PFSK-1 (cell line): ENCODE results near the gene VTA1.

Source experiments
- FOXP2 ChIP-seq: optimal IDR thresholded peaks from 2 replicates; pipeline ENCODE3; 2011; ENCODE audit warnings: borderline replicate concordance, control low read depth, inconsistent platforms; ENCODE audit not compliant: insufficient read depth; ENCODE audit errors: extremely low read length, extremely low read depth
- POLR2AphosphoS5 ChIP-seq: IDR thresholded peaks from 2 replicates; pipeline ENCODE4 v1.6.1; 2012; ENCODE audit warnings: low read depth, mild to moderate bottlenecking, control low read depth, low read length, moderate library complexity
- SIN3A ChIP-seq: IDR thresholded peaks from 2 replicates; pipeline ENCODE4 v1.6.1; 2012; ENCODE audit warnings: mild to moderate bottlenecking, low read length, moderate library complexity, borderline replicate concordance; ENCODE audit not compliant: insufficient read depth
- TAF1 ChIP-seq: IDR thresholded peaks from 2 replicates; pipeline ENCODE4 v1.6.1; 2012; ENCODE audit warnings: low read length, control low read depth, borderline replicate concordance; ENCODE audit not compliant: insufficient read depth
- TF ChIP-seq, protein P1 (sequence below), 2 experiments: IDR thresholded peaks; 2 replicates each; pipeline versions ENCODE4 v1.6.1 to v1.8.0; 2011 to 2012; ENCODE audit warnings: low read depth in 2 of 2, low read length in 2 of 2, control low read depth in 1 of 2, inconsistent platforms in 1 of 2, mild to moderate bottlenecking in 1 of 2, moderate library complexity in 1 of 2; ENCODE audit not compliant: insufficient read depth in 1 of 2

The VTA1 gene

DNA sequence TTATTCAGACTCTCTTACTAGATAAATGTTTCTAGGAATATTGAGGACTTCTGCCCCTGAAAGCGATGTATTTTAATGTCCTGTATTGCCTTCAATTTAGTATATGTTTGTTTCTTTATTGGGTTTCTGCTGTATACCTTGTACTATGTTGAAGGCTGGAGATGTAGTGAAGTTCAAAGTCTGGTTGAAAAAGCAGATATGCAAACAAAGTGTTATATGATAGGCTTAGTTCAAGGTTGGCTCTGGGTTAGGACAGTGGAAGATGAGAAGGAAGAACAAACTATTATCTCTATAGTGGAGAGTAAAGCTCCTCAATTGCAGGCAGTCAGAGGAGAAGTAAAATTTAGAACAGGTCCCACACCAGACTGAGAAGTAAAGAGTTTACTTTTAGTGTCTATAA, 118.4 kb downstream of the VTA1 start:
- TF ChIP-seq FOXP2 (no peak), SIN3A (no peak)

GRCh38 chr6:142266060-142266459, 119.0 kb downstream of the VTA1 start:
- TF ChIP-seq POLR2AphosphoS5 (no peak), FOXP2 (no peak), SIN3A (no peak), TAF1 (no peak)
- TF ChIP-seq, protein P1, sequence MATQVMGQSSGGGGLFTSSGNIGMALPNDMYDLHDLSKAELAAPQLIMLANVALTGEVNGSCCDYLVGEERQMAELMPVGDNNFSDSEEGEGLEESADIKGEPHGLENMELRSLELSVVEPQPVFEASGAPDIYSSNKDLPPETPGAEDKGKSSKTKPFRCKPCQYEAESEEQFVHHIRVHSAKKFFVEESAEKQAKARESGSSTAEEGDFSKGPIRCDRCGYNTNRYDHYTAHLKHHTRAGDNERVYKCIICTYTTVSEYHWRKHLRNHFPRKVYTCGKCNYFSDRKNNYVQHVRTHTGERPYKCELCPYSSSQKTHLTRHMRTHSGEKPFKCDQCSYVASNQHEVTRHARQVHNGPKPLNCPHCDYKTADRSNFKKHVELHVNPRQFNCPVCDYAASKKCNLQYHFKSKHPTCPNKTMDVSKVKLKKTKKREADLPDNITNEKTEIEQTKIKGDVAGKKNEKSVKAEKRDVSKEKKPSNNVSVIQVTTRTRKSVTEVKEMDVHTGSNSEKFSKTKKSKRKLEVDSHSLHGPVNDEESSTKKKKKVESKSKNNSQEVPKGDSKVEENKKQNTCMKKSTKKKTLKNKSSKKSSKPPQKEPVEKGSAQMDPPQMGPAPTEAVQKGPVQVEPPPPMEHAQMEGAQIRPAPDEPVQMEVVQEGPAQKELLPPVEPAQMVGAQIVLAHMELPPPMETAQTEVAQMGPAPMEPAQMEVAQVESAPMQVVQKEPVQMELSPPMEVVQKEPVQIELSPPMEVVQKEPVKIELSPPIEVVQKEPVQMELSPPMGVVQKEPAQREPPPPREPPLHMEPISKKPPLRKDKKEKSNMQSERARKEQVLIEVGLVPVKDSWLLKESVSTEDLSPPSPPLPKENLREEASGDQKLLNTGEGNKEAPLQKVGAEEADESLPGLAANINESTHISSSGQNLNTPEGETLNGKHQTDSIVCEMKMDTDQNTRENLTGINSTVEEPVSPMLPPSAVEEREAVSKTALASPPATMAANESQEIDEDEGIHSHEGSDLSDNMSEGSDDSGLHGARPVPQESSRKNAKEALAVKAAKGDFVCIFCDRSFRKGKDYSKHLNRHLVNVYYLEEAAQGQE (IDR thresholded peaks at IDR 0.05; ENCODE audit: insufficient read depth in 1 of 2, low read depth in 2 of 2, low read length in 2 of 2), result no peak

DNA sequence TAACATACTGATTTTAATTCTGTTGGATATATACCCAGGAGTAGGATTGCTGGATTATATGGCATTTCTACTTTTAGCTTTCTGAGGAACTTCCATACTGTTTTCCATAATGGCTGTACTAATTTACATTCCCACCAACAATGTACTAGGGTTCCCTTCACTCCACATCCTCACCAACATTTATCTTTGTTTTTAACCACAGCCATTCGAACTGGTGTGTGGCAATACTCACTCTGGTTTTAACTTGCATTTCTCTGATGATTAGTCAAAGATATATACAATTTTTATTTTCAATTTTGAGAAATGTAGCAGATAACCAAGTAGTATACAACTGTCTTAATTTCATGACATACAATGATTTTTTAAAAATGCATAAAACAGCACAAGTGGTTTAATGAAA, 124.4 kb downstream of the VTA1 start:
- TF ChIP-seq FOXP2 (no peak), SIN3A (no peak), TAF1 (no peak), POLR2AphosphoS5 (no peak)
- TF ChIP-seq, protein P1 (IDR thresholded peaks at IDR 0.05; ENCODE audit: insufficient read depth in 1 of 2, low read depth in 2 of 2, low read length in 2 of 2), result no peak
